AG04450 (cell line): Measurements from ENCODE around the gene CLMN. TPM values are rescaled to one million over a fixed set of nuclear protein-coding genes. Genes with fewer than 3 reads are reported as not detected.

Experiments used
- CTCF ChIA-PET: fragments of 300-600, 350-600 bp; formaldehyde crosslinking; extraction: SDS; loops from one replicate; lab custom pipeline; 2022; ENCODE audit warnings: antibody characterized with exemption, inconsistent platforms; lab: Charles Lee
- POLR2A ChIA-PET: fragments of 350-600 bp; formaldehyde crosslinking; extraction: SDS; loops from one replicate; lab custom pipeline; 2021; ENCODE audit warnings: antibody characterized with exemption, inconsistent platforms; lab: Yijun Ruan, JAX
- DNase-seq: peaks from one replicate; pipeline ENCODE4 v3.0.0-alpha.2; 2011; ENCODE audit warnings: low read depth, low spot score
- H3K27ac ChIP-seq: one replicate; pipeline ENCODE4 v1.5.1; 2012; ENCODE audit warnings: low read depth, low read length, control low read depth
- H3K27me3 ChIP-seq: one replicate; pipeline ENCODE4 v1.6.0; 2012; ENCODE audit warnings: low read length; ENCODE audit not compliant: control insufficient read depth, insufficient read depth
- H3K4me3 ChIP-seq: 2 replicates; pipeline ENCODE4 v1.5.1; 2011; ENCODE audit warnings: mild to moderate bottlenecking, low read depth, low read length, control low read depth
- H3K9me3 ChIP-seq: 2 replicates; pipeline ENCODE4 v1.5.1; 2012; ENCODE audit warnings: low read length; ENCODE audit not compliant: control insufficient read depth, insufficient read depth
- polyA minus RNA-seq: library from RNA; depleted of rRNA, polyadenylated mRNA; stranded (reverse); fragments of >200 nt; gene quantifications from 2 replicates; pipeline ENCODE4 v1.2.3, GENCODE V29; 2011; rRNA and poly(A)+ RNA removed
- polyA plus RNA-seq: library from polyadenylated mRNA; depleted of rRNA; stranded (reverse); fragments of >200 nt; gene quantifications from 2 replicates; pipeline ENCODE4 v1.2.3, GENCODE V29; 2011; rRNA removed
- TF ChIP-seq, protein P1 (sequence below): IDR thresholded peaks from 2 replicates; pipeline ENCODE4 v1.5.1; 2011; ENCODE audit warnings: low read depth, low read length, control low read depth, inconsistent platforms

Gene CLMN, protein sequence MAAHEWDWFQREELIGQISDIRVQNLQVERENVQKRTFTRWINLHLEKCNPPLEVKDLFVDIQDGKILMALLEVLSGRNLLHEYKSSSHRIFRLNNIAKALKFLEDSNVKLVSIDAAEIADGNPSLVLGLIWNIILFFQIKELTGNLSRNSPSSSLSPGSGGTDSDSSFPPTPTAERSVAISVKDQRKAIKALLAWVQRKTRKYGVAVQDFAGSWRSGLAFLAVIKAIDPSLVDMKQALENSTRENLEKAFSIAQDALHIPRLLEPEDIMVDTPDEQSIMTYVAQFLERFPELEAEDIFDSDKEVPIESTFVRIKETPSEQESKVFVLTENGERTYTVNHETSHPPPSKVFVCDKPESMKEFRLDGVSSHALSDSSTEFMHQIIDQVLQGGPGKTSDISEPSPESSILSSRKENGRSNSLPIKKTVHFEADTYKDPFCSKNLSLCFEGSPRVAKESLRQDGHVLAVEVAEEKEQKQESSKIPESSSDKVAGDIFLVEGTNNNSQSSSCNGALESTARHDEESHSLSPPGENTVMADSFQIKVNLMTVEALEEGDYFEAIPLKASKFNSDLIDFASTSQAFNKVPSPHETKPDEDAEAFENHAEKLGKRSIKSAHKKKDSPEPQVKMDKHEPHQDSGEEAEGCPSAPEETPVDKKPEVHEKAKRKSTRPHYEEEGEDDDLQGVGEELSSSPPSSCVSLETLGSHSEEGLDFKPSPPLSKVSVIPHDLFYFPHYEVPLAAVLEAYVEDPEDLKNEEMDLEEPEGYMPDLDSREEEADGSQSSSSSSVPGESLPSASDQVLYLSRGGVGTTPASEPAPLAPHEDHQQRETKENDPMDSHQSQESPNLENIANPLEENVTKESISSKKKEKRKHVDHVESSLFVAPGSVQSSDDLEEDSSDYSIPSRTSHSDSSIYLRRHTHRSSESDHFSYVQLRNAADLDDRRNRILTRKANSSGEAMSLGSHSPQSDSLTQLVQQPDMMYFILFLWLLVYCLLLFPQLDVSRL
- polyA plus RNA-seq (0.09 TPM in 2 replicates), polyA minus RNA-seq (0.04 and 0.05 TPM in 2 replicates)

DNA sequence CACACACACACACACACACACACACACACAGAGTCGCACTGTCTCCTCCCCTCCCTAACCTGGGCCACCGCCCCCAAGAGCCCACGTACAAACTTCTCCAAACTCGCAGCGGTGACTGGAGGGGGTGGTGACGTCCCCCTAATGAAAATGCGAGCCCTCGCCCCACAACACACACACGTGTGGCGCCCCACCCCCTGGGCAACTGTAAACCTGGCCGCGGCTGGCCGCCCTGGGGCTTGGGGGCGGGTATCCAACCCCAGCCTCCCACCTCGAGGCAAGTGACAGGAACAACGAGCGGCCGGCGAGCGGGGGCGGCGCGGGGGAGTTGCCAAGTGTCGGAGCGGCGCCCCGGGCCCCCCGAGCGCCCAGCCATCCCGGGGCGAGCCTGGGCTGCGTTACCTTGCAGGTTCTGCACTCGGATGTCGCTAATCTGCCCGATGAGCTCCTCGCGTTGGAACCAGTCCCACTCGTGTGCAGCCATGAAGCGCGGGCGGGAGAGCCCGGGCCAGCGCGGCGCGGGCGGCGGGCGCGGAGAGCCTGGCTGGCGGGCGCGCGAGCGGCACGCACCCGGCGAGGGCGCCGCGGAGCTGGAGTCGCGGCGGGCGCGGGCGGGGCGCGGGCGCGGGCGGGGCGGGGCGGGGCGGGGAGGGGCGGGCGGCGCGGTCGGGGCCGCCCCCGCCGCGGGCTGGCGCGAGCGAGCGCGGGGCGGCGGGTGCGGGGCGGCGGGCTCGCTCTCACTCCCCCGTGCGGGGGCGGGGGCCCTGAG is at the start of gene CLMN:
TSS of gene CLMN (minus strand) at position 597 of the 766 bp plus-strand sequence. CDS start at position 481, 116 bp downstream.
- DNase-seq = no peak
- TF ChIP-seq, protein P1, sequence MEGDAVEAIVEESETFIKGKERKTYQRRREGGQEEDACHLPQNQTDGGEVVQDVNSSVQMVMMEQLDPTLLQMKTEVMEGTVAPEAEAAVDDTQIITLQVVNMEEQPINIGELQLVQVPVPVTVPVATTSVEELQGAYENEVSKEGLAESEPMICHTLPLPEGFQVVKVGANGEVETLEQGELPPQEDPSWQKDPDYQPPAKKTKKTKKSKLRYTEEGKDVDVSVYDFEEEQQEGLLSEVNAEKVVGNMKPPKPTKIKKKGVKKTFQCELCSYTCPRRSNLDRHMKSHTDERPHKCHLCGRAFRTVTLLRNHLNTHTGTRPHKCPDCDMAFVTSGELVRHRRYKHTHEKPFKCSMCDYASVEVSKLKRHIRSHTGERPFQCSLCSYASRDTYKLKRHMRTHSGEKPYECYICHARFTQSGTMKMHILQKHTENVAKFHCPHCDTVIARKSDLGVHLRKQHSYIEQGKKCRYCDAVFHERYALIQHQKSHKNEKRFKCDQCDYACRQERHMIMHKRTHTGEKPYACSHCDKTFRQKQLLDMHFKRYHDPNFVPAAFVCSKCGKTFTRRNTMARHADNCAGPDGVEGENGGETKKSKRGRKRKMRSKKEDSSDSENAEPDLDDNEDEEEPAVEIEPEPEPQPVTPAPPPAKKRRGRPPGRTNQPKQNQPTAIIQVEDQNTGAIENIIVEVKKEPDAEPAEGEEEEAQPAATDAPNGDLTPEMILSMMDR = no peak
- Histone ChIP-seq H3K27ac (no peak within 1 kb of the TSS), H3K9me3 (no peaks in the 10 kb centered on the region; the same call in 1 of the 2 replicates), H3K27me3 (peaks cover 24% of the 10 kb centered on the region), H3K4me3 (peak within 1 kb of the TSS; percentile 54)
- ChIA-PET POLR2A (no interaction called here), CTCF (no interaction called here)

DNA sequence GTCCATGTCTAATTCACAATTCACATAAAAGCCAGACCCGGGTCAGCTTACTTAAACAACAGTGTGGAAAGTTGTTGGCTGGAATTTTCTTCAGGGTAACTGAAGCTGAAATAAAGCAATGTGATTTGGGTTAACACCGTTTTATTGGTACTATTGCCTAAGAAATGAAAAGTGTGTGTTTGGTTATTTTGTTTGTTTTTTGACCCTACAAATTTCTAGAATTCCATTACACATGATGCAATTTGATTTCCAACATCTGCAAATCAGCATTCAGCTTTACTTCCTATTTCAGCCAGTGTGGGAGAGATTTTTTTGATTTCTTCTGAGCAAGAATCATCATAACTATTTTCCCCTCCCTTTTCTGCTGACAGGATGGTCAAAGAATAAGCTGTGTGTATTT is 45.7 kb upstream of the CLMN start:
- POLR2A ChIA-PET = no interaction called here
- DNase-seq = no peak
- Histone ChIP-seq H3K27ac (no peak overlapping the region), H3K27me3 (peaks cover 2% of the 10 kb centered on the region), H3K4me3 (no peak overlapping the region), H3K9me3 (no peaks in the 10 kb centered on the region; the same call in 1 of the 2 replicates)
- CTCF ChIA-PET = no interaction called here
- TF ChIP-seq, protein P1 = no peak

DNA sequence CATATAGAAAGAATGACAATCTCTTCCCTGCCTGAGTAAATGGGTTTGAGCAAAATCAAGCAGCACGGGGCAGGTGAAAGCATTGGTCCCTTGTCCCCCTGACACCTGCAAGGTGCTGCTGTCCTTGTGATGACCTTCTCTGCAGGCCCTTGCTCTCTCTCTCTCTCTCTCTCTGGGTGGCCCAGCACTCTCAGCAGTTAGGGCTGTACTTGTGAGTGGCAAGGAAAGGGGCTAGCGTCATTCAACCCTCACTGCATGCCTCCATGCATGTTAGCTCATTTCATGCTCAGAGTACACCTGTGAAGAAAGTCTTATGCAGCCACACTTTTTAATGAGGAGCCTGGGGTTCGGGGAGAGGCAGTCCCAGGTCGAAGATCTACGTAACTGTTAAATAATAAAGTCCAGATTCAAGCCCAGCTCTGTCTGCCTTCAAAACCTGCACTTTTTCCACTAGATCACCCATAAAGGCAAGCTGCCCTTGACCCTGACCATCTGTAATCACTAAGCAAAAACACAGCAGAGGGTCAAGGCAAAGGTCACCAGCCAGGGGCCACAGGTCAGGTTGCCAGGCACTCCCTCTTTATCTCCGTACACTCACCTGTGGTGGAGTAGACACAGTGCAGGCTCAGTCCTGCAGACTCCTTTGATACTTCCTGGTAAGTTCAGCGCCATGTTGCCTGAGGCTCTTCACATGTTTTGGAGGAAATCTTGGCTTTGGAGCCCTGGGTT is 44.9 kb upstream of the CLMN start:
- H3K9me3 ChIP-seq = no peaks in the 10 kb centered on the region; the same call in 1 of the 2 replicates
- no peak overlapping the region for H3K27ac ChIP-seq
- ChIA-PET CTCF (no interaction called here), POLR2A (no interaction called here)
- TF ChIP-seq, protein P1 = no peak
- no peak for DNase-seq
- H3K27me3 ChIP-seq = peaks cover 6% of the 10 kb centered on the region
- H3K4me3 ChIP-seq = no peak overlapping the region

DNA sequence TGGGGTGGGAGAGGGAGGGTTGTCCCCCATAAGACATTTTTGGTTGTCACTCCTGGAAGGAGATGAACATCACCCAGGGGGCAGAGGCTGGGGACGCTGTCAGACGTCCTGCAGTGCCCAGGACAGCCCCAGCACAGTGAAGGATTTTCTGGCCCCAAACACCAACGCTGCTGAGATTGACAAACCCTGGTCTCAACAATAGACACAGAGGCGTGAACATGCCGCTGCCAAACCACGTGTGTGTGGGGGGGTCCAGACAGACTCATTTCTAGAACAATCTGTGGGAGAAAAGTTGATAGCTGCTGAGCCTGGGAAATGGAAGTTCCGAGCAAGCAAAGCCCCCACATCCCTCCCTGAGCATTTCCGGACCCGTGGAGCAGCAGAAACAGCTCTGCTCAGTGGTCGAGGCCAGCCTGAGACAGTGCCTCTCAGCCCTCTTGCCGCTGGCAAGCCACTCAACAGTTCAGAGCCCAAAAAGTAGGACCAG is 43.8 kb upstream of the CLMN start:
- POLR2A ChIA-PET = no interaction called here
- DNase-seq = no peak
- H3K27ac ChIP-seq = no peak overlapping the region
- H3K4me3 ChIP-seq = no peak overlapping the region
- TF ChIP-seq, protein P1 = no peak
- peaks cover 6% of the 10 kb centered on the region for H3K27me3 ChIP-seq
- CTCF ChIA-PET = no interaction called here
- H3K9me3 ChIP-seq = no peaks in the 10 kb centered on the region; the same call in 1 of the 2 replicates
